Parathyroid adenoma (tissue), 2 donors: ENCODE data around the gene CDH13.

Experiments
- H2AFZ ChIP-seq: fragments of 300-600 bp; sonication (generic); one replicate; pipeline ENCODE4 v1.7.0; 2017; ENCODE audit warnings: antibody characterized with exemption, mild to moderate bottlenecking
- H3K27ac ChIP-seq: fragments of 300-600 bp; sonication (generic); one replicate; pipeline ENCODE4 v1.7.0; 2017
- H3K27me3 ChIP-seq: fragments of 300-600 bp; sonication (generic); one replicate; pipeline ENCODE4 v1.7.0; 2017; ENCODE audit warnings: low read length; ENCODE audit not compliant: control insufficient read depth, insufficient read depth
- H3K36me3 ChIP-seq: fragments of 300-600 bp; sonication (generic); one replicate; pipeline ENCODE4 v1.7.0; 2017; ENCODE audit warnings: low read length; ENCODE audit not compliant: control insufficient read depth, insufficient read depth
- H3K4me1 ChIP-seq: fragments of 300-600 bp; sonication (generic); one replicate; pipeline ENCODE4 v1.7.0; 2017; ENCODE audit warnings: control low read depth
- H3K4me2 ChIP-seq: fragments of 300-600 bp; sonication (generic); one replicate; pipeline ENCODE4 v1.7.0; 2017; ENCODE audit warnings: low read length
- H3K4me3 ChIP-seq: fragments of 300-600 bp; sonication (generic); one replicate; pipeline ENCODE4 v1.7.0; 2017; ENCODE audit warnings: low read depth, low read length
- H3K79me2 ChIP-seq: fragments of 300-600 bp; sonication (generic); one replicate; pipeline ENCODE4 v1.7.0; 2017; ENCODE audit warnings: control low read depth
- H3K9ac ChIP-seq: fragments of 300-600 bp; sonication (generic); one replicate; pipeline ENCODE4 v1.7.0; 2017; ENCODE audit warnings: mild to moderate bottlenecking
- H3K9me3 ChIP-seq: fragments of 300-600 bp; sonication (generic); one replicate; pipeline ENCODE4 v1.7.0; 2017; ENCODE audit warnings: low read length; ENCODE audit not compliant: control insufficient read depth
- TF ChIP-seq, protein P1 (sequence below): fragments of 300-600 bp; sonication (generic); IDR thresholded peaks from one replicate; pipeline ENCODE4 v1.7.0; 2017; ENCODE audit warnings: antibody characterized with exemption, mild to moderate bottlenecking
- donor health status: primary hyperparathyroidism.

The CDH13 gene

DNA sequence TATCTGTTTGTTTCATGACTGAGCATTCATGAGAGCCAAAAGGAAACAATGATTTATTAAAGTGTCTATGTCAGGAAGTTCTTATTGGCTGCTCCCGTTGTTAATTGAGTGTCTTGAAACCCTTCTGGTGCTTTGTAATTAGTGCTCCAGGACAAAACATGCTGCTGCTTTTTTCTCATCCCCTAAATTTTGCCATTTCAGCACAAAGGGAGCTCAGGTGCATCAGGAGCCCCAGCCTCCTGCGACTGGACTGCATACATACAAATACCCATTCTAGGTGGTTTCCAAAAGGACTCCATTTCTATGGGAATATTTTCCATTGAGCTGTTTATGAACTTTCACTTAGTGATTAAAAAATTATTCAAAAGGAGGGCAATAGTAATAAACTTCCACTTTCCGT, 354.0 kb downstream of the CDH13 start:
- TF ChIP-seq, protein P1, sequence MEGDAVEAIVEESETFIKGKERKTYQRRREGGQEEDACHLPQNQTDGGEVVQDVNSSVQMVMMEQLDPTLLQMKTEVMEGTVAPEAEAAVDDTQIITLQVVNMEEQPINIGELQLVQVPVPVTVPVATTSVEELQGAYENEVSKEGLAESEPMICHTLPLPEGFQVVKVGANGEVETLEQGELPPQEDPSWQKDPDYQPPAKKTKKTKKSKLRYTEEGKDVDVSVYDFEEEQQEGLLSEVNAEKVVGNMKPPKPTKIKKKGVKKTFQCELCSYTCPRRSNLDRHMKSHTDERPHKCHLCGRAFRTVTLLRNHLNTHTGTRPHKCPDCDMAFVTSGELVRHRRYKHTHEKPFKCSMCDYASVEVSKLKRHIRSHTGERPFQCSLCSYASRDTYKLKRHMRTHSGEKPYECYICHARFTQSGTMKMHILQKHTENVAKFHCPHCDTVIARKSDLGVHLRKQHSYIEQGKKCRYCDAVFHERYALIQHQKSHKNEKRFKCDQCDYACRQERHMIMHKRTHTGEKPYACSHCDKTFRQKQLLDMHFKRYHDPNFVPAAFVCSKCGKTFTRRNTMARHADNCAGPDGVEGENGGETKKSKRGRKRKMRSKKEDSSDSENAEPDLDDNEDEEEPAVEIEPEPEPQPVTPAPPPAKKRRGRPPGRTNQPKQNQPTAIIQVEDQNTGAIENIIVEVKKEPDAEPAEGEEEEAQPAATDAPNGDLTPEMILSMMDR = no peak

DNA sequence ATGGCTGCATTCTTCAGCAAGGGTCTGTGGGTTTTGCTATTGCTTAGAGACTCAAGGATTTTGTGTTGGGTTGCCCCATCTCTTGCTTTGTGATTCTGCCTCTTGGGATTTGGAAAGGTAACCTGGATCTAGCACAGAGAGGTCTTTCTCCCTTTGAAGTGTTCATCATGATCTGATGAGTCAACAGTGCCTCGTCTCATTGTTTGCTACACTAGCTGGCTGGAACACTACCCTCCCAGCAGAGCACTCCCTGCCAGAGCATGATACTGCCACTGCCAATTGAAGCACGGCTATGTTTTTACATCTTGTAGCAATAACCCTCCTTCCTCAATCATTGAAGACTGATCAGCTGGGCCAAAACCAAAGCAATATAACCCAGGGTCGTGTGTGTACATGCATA, 361.0 kb downstream of the CDH13 start:
- TF ChIP-seq, protein P1 = no peak
- Histone ChIP-seq H3K4me2 (no peak overlapping the region), H3K9me3 (no peaks in the 10 kb centered on the region)

More for the DNA sequence above, 354.0 kb downstream of the CDH13 start:
- Histone ChIP-seq H3K4me2 (no peak overlapping the region), H2AFZ (no peak overlapping the region), H3K27me3 (no peaks in the 10 kb centered on the region), H3K4me3 (no peak overlapping the region), H3K27ac (no peak overlapping the region), H3K4me1 (no peaks in the 10 kb centered on the region), H3K79me2 (no peaks in the 10 kb centered on the region), H3K36me3 (no peaks in the 10 kb centered on the region), H3K9me3 (no peaks in the 10 kb centered on the region), H3K9ac (no peak overlapping the region)

DNA sequence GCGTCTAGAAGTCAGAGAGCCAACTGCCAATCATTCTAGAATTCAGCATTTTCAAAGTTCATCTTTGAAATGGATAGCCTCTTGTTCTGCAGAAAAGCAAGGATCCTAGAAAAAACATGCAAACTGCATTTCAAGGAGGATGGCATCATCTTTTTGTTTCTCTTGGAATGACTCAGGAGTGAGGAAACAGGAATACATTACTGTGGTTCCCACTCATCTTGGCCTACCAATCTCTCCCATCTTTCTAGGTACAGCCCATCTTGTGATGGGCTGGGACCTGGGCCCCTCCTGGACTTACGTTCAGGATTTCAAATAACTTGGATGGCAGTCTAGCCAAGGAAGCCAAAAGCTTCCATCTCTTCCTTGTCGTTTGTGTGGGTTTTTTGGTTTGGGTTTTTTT, 363.4 kb downstream of the CDH13 start:
- Histone ChIP-seq H3K4me2 (no peak overlapping the region), H3K36me3 (no peaks in the 10 kb centered on the region), H3K9ac (no peak overlapping the region), H3K4me3 (no peak overlapping the region), H3K9me3 (no peaks in the 10 kb centered on the region), H2AFZ (no peak overlapping the region), H3K27me3 (no peaks in the 10 kb centered on the region), H3K27ac (no peak overlapping the region), H3K4me1 (no peaks in the 10 kb centered on the region), H3K79me2 (no peaks in the 10 kb centered on the region)
- TF ChIP-seq, protein P1 = no peak

More for the DNA sequence above, 361.0 kb downstream of the CDH13 start:
- H3K27me3 ChIP-seq = no peaks in the 10 kb centered on the region
- no peak overlapping the region for H2AFZ ChIP-seq
- no peaks in the 10 kb centered on the region for H3K79me2 ChIP-seq
- H3K36me3 ChIP-seq = no peaks in the 10 kb centered on the region
- H3K4me1 ChIP-seq = no peaks in the 10 kb centered on the region
- no peak overlapping the region for H3K9ac ChIP-seq
- no peak overlapping the region for H3K27ac ChIP-seq
- H3K4me3 ChIP-seq = no peak overlapping the region

DNA sequence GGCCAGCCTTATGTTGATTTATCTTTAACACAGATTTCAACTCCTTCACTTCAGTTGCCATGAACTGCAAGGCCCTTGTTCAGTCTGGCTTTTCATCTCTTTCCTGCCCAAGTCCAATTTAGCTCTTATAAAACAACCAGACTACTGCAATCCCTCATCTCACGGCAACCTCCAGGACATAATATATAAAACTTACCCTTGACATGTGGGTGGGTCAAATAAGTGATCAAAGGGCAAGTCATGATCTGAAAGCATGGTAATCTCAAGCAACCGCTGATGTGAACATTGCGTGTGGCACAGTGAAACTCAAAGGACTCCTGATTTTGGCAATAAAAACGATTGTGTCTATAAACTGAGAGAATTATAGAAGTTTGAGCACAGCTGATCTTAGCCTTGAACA, 364.6 kb downstream of the CDH13 start:
- no peaks in the 10 kb centered on the region for H3K4me1 ChIP-seq
- H3K27ac ChIP-seq = no peak overlapping the region
- H3K27me3 ChIP-seq = no peaks in the 10 kb centered on the region
- no peaks in the 10 kb centered on the region for H3K79me2 ChIP-seq
- H3K36me3 ChIP-seq = no peaks in the 10 kb centered on the region
- H3K4me3 ChIP-seq = no peak overlapping the region
- no peak overlapping the region for H3K4me2 ChIP-seq
- H3K9me3 ChIP-seq = no peaks in the 10 kb centered on the region
- no peak overlapping the region for H2AFZ ChIP-seq
- TF ChIP-seq, protein P1 = no peak
- no peak overlapping the region for H3K9ac ChIP-seq

DNA sequence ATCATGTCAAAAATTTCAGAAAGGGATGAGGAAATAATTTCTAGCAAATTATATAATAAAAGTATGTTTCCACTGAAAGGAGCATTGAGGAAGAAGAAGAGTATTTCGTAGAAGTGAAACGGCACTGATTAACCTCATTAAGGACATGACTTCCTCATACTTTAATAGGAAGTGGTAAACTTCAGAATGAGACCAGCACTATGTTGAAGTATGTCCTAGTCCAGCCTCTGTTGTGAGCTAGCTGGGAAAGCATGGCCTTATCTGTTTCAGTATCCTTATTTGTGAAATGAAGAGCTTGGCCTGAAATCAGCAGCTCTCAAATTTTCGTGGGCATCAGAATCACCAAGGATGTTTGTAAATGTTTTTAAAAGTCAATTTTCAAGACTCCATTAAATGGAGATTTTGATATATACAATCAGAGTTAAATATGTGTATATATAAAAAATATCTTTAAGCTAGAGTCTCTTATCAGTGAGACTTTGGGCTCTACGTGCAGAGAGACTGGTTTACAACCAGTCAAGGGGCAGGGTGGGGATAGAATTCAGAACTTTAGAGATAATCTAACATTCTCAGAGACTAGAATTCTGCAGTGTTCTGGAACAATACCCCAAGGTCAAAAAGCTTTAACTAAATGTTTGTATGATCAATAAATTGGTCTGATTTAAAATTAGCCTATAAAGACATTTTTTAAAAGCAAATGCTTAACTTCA, 365.4 kb downstream of the CDH13 start:
- no peaks in the 10 kb centered on the region for H3K9me3 ChIP-seq
- H3K36me3 ChIP-seq = no peaks in the 10 kb centered on the region
- H3K4me3 ChIP-seq = no peak overlapping the region
- H3K27ac ChIP-seq = no peak overlapping the region
- H3K9ac ChIP-seq = no peak overlapping the region
- H3K4me2 ChIP-seq = no peak overlapping the region
- no peaks in the 10 kb centered on the region for H3K79me2 ChIP-seq
- no peaks in the 10 kb centered on the region for H3K27me3 ChIP-seq
- no peaks in the 10 kb centered on the region for H3K4me1 ChIP-seq
- H2AFZ ChIP-seq = no peak overlapping the region
- TF ChIP-seq, protein P1 = no peak
